GM19372 (cell line): ENCODE data around the gene GOLPH3L.
"Not testable (repeated sequence)": the region's sequence is repeated elsewhere in the genome, so short reads cannot be mapped to it uniquely, and the experiment has no call there.

Experiments
- ATAC-seq: cut with Tn5 transposase; IDR thresholded peaks from one replicate; pipeline ENCODE4 v1.9.1; 2021; ENCODE audit warnings: mild to moderate bottlenecking, low read depth, moderate library complexity; ENCODE audit not compliant: unreplicated experiment

GOLPH3L gene

GRCh38 chr1:150696995-150697927 is at the start of gene GOLPH3L:
Gene GOLPH3L, minus strand, starts transcription at chr1:150697154. Its CDS starts 2,316 bp downstream, at chr1:150694838.
- ATAC-seq: peak; percentile 98

DNA sequence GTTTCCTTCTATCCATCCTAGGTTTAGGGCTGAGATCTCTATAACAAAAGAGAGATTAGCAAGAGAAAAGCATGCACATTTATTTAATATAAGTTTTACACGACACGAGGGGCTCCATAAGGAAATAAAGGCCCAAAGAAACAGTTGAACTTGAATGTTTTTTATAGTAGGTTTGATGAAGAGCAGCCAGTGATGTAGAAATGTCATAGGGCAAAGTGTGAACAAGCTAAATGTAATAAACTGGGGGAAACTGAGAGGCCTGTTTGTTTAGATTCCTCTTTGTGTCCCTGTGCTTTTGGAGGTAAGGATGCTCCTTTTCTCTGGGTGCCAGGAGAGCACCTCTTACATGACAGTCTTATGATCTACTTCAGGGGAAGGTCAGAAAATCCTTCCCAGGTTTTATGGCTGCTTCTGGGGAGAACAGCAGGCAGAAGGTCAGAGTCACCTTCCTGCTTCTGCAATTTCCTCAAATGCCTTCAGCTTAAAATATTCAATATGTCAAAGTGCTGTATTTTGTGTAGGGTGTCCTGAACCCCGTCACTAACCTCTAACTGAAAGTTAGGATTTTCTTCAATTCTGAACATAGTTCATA is 33.3 kb upstream of the GOLPH3L start:
- ATAC-seq: no peak

GRCh38 chr1:150724336-150724735 is 27.4 kb upstream of the GOLPH3L start:
- no peak for ATAC-seq

DNA sequence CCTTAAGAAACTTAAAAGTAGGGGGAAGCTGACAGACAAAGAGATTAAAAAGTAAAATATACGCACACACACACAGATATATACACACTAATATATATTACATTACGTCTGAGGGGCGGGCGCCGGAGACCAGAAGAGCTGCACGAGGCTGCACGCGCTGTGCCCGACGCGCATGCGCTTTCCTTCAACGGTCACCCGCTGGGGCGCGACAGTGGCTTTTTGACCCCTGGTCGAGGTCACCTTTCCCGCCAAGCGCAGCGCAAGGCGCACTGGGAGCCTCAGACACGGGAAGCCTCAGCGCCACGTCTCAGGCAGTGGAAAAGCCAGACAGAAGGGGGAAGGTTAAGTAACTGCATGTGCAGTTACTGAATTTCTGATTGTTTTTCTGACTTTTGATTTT is 23.7 kb upstream of the GOLPH3L start, which contains the start of gene HORMAD1:
TSS of gene HORMAD1 (minus strand) at position 193 of the 400 bp plus-strand sequence. CDS start 1,390 bp downstream, outside the sequence.
- no peak for ATAC-seq

DNA sequence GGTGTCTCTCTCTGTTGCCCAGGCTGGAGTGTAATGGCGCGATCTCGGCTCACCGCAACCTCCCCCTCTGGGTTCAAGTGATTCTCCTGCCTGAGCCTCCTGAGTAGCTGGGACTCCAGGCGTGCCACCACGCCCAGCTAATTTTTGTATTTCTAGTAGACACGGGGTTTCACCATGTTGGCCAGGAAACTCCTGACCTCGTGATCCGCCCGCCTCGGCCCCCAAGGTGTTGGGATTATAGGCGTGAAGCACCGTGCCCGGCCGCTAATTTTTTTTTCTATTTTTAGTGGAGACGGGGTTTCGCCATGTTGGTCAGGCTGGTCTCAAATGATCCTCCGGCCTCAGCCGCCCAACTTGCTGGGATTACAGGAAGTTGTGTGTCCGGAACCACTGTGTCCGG is 23.1 kb upstream of the GOLPH3L start:
- no peak for ATAC-seq

DNA sequence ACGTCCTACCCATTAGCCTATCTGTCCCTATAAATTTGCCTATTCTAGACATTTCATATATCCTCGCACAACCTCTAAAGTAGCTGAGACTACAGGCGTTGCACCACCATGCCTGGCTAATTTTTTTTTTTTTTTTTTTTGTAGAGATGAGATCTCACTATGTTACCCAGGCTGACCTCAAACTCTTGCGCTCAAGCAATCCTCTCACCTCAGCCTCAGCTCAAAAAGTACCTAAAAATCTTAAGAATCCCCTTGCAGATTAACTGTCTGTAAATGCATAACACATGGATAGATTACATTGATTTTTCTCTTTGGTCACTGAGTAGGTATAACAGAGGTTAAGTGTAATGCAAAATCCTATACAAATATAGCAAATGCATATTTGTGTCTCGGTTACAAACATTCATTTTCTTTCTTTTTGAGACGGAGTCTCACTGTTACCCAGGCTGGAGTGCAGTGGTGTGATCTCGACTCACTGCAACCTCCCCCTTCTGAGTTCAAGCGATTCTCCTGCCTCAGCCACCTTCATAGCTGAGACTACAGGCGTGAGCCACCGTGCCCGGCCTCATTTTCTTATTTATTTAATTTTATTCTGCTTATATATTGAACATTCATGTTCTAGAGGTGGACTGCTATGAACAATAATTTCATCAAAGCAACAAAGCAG is 21.4 kb upstream of the GOLPH3L start:
- ATAC-seq: no peak

DNA sequence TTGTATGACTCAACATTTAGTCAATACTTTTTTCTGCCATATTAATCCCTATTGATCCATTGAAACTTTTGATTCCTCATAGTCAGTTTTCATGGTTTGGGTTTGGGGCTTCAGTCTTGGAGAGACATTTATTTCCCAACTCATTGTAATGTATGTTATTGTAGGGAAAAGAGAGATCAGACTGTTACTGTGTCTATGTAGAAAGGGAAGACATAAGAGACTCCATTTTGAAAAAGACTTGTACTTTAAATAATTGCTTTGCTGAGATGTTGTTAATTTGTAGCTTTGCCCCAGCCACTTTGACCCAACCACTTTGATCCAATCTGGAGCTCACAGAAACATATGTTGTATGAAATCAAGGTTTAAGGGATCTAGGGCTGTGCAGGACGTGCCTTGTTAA is 12.1 kb upstream of the GOLPH3L start:
- ATAC-seq: not testable (repeated sequence)

- ATAC-seq: no peak
These were observed 11.6 kb upstream of the GOLPH3L start for GRCh38 chr1:150708595-150708994.

- ATAC-seq: no peak
These were observed 9.1 kb upstream of the GOLPH3L start for GRCh38 chr1:150706091-150706490.

DNA sequence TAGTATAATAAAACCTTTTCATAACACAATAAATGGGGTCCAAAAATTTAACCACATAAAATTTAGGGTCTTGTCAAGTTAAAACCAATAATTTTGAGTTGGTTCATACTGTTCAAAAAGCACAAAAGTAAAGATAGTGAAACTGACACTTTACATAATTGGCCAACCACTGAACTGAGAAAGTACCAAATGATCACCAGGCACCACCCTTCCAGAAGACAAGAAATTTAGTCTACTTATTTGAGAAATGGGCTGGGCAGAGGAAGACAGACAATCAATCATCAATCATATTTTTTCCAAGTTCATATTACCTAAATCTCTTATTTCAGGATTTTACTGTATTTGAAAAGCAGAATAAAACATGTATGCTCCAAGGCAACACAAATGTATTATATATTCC is 6.5 kb upstream of the GOLPH3L start:
- no peak for ATAC-seq

GRCh38 chr1:150696590-150696989 is 364 bp downstream of the GOLPH3L start:
- no peak for ATAC-seq

- ATAC-seq: no peak
These were observed 792 bp downstream of the GOLPH3L start for GRCh38 chr1:150696162-150696561.

GRCh38 chr1:150695561-150695960 is 1.4 kb downstream of the GOLPH3L start:
- ATAC-seq: no peak

DNA sequence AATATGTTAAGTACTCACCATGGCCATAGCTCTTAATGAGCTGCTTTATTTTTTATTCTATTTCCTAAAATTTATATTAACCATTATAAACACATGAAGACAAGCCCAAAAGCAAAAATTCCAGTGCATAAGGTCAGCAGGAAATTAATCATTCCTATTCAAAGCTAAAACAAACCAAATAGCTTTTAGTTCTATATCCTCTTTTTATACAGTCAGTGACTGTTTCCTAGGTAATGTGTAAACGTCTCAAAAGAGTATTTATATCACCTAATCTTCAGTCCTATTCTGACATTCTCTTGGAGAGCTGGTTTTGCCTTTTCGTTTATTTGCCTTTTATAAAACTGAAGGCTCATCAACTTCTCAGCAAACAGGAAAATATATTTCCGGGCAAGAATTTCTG is 4.2 kb downstream of the GOLPH3L start:
- ATAC-seq: no peak

- no peak for ATAC-seq
These were observed 8.2 kb downstream of the GOLPH3L start for GRCh38 chr1:150688763-150689162.

DNA sequence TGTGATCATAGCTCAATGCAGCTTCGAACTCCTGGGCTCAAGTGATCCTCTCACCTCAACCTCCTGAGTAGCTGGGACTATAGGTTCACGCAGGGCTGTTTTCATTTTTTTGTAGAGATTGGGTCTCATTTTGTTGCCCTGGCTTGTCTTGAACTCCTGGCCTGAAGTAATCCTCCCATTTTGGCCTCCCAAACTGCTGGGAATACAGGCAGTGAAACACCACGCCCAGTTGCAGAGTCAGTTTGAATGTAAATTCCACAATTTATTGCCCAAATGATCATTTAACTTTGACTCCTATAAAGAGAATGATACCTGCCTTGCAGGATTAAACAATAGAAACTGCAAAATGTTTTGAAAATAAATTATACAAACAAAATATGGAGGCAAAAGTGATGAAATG is 10.7 kb downstream of the GOLPH3L start:
- ATAC-seq: no peak

DNA sequence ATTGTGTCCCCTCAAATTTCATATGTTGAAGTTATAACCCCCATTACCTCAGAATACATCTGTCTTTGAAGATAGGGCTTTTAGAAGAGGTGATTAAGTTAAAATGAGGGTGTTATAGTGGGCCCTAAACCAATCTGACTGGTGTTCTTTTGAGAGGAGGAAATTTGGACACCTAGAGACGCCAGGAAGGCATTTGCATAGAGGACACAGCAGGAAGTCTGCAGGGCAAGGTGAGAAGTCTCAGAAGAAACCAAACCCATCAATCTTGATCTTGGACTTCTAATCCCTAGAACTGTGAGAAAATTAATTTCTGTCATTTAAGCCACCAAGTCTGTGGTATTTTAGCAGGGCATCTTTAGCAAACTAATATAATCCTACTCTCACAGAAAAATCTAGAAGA is 13.0 kb downstream of the GOLPH3L start:
- no peak for ATAC-seq

GRCh38 chr1:150678988-150679387 is 18.0 kb downstream of the GOLPH3L start:
- ATAC-seq: no peak

DNA sequence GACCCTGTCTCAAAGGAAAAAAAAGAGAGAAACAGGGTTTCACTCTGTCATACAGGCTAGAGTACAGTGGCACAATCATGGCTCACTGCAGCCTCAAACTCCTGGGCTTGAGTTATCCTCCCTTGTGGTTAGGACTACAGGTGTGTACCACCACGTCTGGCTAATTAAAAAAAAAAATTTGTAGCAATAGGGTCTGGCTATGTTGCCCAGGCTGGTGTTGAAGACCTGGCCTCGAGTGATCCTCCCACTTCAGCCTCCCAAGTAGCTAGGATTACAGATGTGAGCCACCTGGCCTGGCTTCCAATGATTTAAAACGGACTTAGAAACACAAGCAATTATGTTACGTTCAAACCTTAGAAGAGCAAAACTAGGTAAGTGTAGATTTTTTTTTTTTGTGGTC is 22.1 kb downstream of the GOLPH3L start:
- no peak for ATAC-seq

DNA sequence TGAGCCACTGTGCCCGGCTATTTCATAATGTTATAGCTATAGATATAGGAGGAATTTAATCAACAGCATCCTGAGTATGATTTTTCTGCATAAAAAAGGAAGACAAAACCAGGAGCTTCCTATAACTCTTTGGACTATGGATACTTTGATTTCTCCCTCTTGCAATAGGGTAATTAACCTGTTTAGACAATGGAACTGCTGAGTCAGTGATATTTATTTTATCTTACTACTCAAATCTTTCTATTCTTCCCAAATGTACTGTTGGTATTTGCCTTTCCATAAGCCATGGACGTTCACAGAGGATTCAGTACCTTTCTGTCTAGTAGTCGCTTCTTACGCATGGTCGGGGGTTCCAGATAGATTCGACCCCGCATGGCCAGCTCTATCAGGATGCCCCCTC is 33.6 kb downstream of the GOLPH3L start:
- no peak for ATAC-seq

- no peak for ATAC-seq
These were observed 34.1 kb downstream of the GOLPH3L start for GRCh38 chr1:150662811-150663210.
